GM10248 (cell line): ENCODE results near the gene ZNF443.
"Not testable (repeated sequence)": the region's sequence is repeated elsewhere in the genome, so short reads cannot be mapped to it uniquely, and the experiment has no call there.

Experiments
- CTCF ChIA-PET: fragments of 300-600 bp; sonication (Branson Sonifier 250); formaldehyde crosslinking; extraction: SDS; loops from one replicate; lab custom pipeline; 2021; ENCODE audit warnings: antibody characterized with exemption; lab: Yijun Ruan, JAX
- POLR2A ChIA-PET: fragments of 350-650 bp; sonication (Branson Sonifier 250); formaldehyde crosslinking; extraction: SDS; loops from one replicate; lab custom pipeline; 2020; ENCODE audit warnings: antibody characterized with exemption; lab: Yijun Ruan, JAX
- DNase-seq: peaks from one replicate; pipeline ENCODE4 v3.0.0; 2012; ENCODE audit errors: extremely low spot score
- CTCF ChIP-seq: IDR thresholded peaks from 2 replicates; pipeline ENCODE4 v1.5.1; 2012; ENCODE audit warnings: mild to moderate bottlenecking, low read depth; ENCODE audit errors: extremely low read depth, missing control alignments, control extremely low read depth

The ZNF443 gene

GRCh38 chr19:12453495-12453894, 12.7 kb upstream of the ZNF443 start:
- no peak for DNase-seq
- ChIA-PET POLR2A (no interaction called here), CTCF (no interaction called here)
- TF ChIP-seq CTCF: no peak

DNA sequence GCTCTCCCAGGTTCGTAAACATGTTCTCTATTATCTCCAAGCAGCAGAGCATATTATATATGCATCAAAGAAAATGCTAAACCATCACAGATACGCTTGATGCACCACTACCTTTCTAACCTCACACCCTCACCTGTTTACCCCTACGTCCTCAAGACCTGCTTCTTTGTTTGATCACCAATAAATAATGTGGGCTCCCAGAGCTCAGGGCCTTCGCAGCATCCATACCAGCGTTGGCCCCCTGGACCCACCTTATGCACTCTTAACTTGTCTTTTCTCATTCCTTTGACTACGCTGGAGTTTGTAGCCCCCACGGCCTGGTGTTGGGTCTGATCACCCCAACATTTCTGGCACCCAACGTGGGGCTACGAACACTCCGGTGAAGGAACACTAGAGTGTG, 10.0 kb upstream of the ZNF443 start:
- ChIA-PET CTCF (interaction anchor here (1.2 kb wide), 1 partner anchor 10 kb away, joined by 3 read pairs; the partner anchor contains the start of gene ZNF443), POLR2A (no interaction called here)
- TF ChIP-seq CTCF: no peak
- no peak for DNase-seq

DNA sequence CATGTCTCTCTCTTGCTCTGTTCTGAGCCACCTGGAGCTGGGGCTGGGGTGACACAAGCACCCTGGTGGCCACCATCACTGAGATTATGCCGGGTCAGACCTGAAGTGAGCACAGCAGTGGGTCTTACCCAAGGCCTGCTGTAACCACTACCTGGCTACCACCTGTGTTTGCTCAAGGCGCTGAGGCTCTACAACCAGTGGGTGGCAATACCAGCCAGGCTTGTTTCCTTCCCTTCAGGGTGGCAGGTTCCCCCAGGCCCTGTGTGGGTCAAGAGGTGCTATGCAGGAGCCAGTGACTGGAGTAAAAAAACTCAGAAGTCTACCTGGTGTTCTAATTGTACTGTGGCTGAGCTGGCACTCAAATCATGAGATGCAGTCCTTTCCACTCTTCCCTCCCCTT, 8.0 kb upstream of the ZNF443 start:
- CTCF ChIA-PET: no interaction called here
- DNase-seq: no peak
- no peak for TF ChIP-seq CTCF
- POLR2A ChIA-PET: no interaction called here

DNA sequence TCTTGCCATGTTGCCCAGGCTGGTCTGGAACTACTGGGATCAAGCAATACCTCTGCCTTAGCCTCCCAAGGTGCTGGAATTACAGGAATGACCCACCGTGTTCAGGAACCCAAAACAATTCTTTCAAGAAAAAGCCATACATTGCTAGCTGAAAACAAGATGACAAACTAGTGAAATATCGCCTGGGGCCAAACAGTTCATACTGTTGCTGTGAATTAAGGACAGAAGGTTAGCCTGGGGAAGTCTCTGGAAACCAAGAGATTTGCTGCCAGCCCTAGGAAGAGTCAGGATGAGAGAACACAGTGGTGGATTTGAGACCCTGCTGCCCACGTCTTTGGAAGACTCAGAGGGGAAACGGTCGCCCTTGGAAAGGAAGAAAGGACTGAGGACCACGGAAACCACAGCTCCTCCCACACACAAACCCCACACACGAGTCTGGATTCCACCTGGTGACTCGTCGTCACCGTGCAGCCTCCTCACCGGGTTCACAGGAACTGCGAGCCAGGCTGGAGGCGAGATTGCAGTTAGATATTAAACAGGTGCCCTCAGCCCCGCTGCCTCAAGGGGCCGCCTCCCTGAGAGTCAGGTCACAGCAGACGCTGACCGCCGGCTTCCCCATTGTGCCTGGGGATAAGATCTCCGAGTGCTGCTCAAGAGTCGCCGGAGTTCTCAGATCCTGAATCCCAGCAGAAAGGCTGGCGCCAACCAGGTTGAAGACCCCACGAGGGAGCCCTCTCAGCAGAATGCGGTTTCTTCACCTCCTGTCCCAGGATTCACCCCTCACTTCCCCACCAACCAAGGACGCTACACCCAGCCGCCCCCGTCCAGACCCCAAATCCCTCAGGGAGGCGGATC, 908 bp downstream of the ZNF443 start:
- not testable (repeated sequence) for DNase-seq
- POLR2A ChIA-PET: interaction anchor here (1.5 kb wide), 1 partner anchor 56 kb away, joined by 5 read pairs; no protein-coding TSS in a partner anchor
- CTCF ChIA-PET: interaction anchor here (1.1 kb wide), 1 partner anchor 55 kb away, joined by 3 read pairs; no protein-coding TSS in a partner anchor

DNA sequence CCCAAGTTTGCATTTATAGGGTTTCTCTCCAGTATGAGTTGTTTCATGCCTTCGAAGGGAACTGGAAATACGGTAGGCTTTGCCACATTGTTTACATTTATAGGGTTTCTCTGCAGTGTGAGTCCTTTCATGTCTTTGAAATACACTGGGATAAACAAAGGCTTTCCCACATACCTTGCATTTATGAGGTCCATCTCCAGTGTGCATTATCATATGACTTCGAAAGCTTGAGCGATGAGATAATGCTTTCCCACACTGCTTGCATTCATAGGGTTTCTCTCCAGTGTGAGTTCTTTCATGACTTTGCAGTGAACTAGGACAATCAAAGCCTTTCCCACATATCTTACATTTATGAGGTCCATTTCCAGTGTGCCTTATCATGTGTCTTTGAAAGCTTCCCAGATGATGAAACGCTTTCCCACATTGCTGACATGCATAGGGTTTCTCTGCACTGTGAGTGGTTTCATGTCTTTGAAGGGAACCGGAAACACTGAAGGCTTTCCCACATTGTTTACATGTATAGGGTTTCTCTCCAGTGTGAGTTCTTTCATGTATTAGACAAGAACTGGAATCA, 10.0 kb downstream of the ZNF443 start:
- DNase-seq, CTCF ChIA-PET, POLR2A ChIA-PET: not testable (repeated sequence)

DNA sequence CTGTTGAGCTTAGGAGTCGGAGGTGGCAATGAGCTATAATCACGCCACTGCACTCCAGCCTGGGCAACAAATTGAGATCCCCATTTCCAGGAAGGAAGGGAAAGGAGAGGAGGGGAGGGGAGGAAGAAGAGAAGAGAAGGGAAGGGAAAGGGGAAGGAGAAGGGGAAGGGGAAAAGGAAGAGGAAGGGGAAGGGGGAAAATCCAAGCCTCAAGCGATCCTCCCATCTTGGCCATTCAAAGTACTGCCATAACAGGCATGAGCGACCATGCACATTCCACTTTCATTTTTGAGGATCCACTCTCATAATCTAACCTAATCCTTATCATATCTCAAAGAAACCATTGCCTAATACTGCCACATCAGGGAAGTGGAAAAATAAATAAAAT, 14.9 kb downstream of the ZNF443 start:
- no peak for TF ChIP-seq CTCF
- CTCF ChIA-PET: no interaction called here
- DNase-seq: no peak
- POLR2A ChIA-PET: interaction anchor here (0.6 kb wide), 1 partner anchor 51 kb away, joined by 4 read pairs; no protein-coding TSS in a partner anchor

DNA sequence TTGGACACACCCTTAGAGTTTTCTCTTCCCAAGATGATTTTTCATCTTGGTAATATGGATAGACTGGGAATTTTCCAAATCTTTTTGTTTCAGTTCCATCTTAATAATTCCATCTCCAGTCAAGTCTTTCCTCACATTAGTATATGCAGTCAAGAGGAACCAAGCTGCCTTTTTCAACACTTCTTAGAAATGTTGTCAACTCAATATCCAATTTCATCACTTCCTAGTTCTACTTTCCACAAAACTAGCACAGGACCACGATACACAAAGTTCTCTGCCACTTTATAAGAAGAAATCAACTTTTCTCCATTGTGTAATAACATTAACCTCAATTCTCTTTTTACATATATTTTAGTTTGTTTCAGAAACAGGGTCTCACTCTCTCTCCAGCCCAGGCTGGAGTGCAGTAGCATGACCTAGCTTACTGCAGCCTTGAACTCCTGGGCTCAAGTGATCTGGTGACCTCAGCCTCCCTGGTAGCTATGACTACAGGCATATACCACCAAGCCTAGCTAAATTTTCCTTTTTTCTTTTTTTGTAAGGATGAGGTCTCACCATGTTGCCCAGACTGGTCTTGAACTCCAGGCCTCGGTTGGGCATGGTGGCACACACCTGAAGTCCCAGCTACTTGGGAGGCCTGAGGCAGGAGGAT, 15.5 kb downstream of the ZNF443 start:
- ChIA-PET CTCF (no interaction called here), POLR2A (no interaction called here)
- TF ChIP-seq CTCF: no peak
- DNase-seq: no peak

DNA sequence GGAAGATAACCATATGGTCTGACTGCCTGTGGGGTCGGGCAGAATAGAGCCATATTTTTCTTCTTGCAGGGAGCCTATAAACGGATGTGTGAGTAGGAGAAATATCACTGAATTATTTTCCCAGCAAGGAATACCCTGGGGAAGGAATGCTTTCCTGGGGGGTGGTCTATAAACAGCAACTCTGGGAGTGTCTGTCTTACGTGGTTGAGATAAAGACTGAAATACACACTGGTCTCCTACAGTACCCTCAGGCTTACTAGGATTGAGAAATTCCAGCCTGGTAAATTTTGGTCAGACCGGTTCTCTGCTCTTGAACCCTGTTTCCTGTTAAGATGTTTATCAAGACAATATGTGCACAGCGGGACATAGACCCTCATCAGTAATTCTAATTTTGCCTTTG, 23.5 kb downstream of the ZNF443 start:
- POLR2A ChIA-PET, CTCF ChIA-PET, DNase-seq: not testable (repeated sequence)
